Left kidney (tissue), 2 donors: ENCODE data around the gene RSPRY1. TPM values are rescaled to one million over a fixed set of nuclear protein-coding genes. Genes with fewer than 3 reads are reported as not detected.
A peak's percentile ranks its signal among the peaks of the same experiment; 100 is the strongest.

Experiments
- DNase-seq: peaks from one replicate; pipeline ENCODE4 v3.0.0-alpha.2; 2013
- polyA plus RNA-seq: library from polyadenylated mRNA; unstranded; fragments of 120-200 nt; gene quantifications from one replicate; pipeline ENCODE4 v1.2.1, GENCODE V29; 2013; ENCODE audit not compliant: insufficient read length

Gene RSPRY1
- polyA plus RNA-seq, 1 donor, result 51.7 TPM

DNA sequence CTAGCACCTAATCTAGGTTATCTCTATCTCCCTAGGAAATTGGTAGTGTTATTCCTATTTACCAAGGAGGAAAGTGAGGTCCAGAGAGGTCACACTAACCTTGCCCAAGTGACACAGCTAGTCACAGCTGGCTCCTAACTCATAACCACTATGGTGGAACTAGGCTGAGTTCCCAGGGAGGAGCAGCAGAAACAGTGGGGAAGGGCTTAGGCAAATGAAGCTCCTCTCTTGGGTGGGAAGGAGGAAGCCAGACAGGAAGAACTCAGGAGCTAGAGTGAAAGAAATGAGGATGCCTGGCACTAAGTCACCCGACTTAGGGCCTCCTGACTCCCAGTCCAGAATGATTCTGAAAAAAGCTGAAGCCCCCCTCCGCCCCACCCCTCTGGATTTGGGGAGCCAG is 34.8 kb upstream of the RSPRY1 start:
- DNase-seq, result no peak

DNA sequence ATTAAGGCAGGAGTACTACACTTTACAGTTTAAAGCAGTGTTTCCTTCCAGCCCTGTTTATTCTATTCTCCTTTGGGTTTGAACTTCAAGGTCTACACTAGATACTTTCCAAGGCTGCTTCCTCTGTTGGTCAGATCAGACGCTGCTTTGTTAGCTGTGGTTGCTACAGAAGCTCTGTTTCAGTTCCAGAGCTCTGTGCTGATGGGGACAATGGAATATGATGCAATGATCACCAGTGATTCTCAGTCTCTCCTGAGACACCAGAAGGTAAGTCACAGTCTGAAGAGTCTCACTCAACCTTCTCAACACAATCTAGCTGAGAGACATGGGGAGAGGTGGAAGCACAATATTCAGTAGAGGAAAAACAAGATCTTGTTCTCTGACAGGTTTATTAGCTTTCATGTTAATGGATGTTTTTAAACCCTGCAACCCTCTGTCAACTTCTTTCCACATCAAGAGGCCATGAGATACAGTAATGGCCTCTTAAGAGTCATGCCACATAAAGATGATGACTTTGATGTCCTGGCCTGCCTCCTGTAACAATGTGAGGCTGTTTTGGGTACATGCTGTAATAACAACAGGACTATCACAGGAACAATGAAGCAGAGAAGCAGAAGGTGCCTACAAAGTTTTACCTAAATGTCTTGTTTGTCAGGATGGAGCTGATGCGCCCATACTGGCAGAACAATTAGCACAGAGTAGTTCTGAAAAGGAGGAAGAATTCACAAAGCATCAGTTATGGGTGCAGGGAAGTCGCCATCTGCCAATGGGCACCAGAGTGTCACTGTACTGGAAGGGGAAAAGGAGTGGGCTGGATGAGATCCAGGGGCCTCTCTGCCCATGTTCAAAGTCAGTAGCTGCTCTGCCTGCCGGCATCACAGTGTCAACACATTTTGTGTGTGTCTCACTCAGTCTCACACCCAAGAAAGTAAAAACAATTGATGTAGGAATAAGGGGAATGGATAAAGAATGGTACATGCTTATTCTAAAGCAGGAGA is 33.7 kb upstream of the RSPRY1 start:
- no peak for DNase-seq

DNA sequence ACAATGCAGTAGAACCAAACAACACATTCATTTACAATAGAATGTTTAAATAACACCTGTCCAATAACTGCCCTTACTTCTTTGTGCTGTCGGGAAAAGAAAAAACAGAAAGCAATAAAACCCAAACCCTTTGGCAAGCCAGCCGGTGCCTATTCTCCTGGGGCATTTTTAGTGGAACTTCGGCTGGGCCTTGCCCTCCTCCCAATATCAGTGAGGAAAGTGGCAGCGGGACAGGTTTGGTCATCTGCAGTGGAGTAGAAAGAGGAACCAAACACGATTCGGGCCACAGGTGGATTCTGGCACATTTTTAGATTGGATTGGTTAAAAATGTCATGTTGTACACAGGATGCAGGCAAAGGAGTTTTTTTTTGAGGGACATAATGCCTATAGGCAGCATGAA is 32.3 kb upstream of the RSPRY1 start:
- DNase-seq, result no peak

DNA sequence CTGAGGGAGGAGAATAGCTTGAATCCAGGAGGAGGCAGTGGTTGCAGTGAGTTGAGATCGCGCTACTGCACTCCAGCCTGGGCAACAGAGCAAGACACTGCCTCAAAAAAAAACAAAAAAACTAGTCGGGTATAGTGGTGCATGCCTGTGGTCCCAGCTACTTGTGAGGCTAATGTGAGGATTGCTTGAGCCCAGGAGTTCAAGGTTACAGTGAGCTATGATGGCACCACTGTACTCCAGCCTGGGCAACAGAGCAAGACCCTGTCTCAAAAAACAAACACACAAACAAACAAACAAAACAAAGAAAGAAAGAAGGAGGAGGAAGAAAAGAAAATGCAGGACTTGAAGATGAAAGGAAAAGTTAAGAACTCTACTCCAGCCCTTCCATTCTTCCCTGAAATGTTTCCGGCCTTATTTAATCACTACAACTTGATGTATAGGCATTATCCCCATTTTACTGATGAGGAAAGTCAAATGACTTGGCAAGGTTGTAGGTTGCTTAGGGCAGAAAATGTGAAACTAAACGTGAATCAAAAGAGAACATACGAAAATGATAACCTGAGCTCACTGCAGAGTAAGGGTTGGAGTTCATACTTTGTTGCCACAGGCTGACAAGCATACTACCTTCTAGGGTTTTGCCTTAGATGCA is 30.3 kb upstream of the RSPRY1 start:
- no peak for DNase-seq

DNA sequence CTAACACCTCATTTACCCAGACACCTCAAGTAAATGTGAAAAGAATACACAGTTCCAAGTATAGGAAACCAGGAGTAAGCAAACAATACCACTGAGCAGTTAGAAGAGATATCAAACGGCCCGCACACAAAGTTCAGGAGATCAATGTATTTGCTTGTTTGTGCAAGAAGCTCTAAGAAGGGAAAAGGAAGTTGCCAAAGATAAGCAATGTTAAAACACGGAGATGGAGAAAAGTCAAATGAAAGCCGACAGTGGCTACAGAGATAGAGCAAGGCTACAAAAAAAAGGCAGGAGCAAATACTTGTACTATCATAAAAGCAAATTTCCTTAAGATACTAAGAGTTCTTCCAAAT is 29.8 kb upstream of the RSPRY1 start:
- no peak for DNase-seq

DNA sequence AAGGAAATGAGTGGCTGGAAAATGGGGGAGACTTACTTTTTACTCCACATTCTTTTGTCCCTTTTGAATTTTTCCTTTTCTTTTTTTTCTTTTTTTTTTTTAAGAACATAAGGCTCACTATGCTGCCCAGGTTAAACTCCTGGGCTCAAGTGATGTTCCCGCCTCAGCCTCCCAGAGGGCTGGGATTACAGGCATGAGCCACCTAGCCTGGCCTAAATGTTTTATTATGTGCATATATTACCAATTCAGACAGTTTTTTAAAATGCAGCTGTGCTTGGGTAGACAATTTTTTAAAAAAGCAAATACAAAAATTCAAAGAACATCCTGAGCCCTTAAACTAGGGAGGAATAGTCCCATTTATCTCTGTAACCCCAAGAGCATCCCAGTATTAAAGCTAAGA is 28.6 kb upstream of the RSPRY1 start:
- no peak for DNase-seq

DNA sequence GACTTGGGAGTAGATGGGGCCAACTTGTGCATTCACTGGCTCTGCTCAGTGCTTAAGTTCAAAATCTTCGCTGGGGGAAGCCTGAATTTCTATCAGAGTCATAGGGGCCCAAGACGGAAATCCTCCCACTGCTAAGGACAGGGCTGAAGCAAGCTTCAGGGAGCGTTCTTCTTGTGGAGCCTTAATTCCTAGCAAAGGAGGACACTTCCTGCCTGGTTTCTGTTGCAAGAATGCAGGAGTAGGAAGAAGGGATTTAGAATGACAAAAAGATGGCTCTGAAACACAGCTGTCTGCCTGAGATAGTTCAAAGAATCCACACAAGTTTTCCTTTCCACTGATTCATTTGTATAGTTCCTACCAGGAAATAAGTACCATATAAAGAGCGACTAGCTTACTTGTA is 26.7 kb upstream of the RSPRY1 start:
- no peak for DNase-seq

DNA sequence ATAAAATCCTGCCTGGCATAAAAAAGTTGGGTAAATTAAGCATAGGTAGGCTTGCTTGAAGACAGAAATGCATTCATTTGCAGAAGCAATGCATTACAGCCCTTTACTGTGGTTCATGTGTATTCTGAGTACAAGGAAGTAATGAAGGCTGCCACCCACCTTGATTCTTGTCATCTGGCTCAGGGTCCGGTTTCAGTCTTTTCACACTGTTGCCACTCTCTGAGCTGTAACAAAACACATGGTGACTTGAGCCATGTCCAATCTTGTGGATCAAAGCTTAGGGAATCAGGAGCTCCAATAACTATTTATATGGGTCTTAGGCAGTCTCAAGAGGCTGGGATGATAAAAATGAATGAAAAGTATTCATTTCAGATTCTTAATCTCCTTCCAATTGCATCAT is 22.3 kb upstream of the RSPRY1 start:
- DNase-seq, result no peak

DNA sequence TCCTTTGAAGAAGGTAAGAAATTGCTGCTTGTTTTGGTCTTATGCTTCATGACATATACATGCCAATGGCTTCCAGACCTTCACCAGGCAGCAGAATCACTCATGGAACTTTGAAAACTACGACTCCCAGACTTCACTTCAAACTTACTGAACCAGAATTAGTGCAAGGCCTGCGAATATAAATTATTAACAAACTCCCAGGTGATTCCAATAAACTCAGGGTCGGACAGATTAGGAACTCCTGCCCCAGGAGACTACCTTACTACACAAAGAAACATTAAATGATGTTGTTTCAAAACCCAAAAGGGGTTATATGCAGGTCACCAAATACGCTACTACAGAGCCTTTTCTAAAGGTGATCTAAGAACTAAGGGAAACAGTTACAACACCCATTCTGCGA is 20.6 kb upstream of the RSPRY1 start:
- no peak for DNase-seq

DNA sequence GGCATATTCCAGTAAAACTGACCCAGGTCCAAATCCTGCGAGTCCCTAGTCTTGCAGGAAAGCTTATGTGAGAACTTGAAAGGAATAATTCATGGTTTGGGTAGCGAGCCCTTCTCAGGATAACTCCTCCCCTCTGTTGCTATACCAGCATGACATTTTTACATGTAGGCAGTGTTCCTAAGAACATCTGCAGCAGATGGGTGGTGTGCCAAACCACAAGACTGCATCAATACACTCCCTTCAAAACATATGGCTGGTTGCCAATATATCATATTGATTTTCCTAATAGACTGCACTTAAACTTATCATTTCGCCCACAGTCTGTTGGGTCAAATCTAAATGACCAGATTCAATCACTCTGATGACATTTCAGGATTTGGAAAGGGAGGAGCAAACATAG is 20.2 kb upstream of the RSPRY1 start:
- no peak for DNase-seq

DNA sequence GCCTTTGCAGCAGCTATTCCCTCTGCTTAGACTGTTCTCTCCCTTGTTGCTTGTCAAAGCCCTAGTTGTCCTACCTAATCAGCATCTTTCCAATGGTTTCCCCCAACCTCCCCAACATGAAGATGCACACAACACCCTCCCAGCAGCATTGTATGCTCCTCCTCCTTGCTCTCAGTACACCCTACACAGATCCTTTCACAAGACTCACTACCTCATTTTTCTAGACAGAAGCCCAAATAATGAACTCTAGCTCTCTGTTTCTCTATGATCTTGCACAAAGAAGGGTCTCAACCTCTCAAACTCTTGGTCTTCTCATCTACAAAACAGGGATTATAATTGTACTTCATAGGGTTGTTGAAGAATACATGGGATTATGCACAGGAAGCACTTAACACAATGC is 19.7 kb upstream of the RSPRY1 start:
- DNase-seq, result no peak

DNA sequence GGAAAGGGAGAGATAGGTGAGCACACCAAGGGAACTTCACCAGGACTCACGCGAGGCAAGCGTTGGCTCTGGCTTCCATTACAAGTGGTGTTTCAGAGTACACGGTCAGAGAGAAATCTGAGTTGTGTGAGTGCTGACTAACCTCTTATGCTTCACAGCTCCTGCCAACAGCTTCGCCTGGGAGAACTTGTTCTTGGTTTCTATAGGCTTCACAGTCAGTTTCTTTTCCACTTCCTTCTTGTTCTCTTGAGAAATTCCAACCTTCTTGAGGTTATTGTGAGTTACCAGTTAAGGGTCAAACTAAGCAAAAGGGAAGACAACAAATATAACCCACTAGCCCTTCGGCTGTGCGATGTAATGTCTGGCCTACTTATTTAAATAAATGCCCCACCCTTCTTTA is 19.2 kb upstream of the RSPRY1 start:
- DNase-seq, result no peak

DNA sequence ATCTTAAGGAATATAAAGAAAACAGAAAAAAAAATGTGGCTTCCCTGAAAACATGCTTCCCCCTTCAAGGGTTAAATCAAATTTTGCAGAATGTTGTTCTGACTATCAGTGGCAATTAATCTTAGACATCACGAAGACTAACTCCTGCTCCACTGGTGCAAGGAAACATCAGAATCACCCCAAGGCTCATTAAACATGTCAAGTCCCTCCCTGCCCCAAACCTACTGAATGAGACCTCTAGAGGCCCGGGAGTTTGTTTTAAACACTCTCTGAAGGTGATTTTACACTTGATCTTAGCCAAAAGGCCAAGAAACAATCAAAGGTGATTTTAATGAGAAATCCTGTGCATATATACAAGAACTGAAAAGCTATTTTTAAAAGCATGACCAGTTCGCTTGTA is 18.6 kb upstream of the RSPRY1 start:
- peak; percentile 63 for DNase-seq

DNA sequence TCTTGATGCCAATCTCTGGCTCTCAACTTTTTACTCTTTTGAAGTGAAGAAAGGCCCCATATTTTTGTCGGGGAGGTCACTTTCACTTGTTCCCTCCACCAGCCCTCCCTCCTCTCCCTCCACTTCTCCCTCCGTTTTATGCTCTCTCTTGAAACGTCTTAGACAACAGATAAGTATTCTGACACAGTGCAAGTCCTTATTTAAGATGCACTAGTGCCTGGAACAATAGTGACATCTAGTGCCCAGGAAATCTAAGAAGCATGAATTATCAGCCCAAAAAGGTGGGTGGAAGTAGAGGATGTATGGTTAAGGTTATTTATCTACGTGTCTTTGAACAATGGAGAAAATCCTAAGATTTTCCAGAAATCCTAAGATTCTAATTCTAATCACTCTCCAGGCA is 18.2 kb upstream of the RSPRY1 start:
- peak; percentile 71 for DNase-seq

DNA sequence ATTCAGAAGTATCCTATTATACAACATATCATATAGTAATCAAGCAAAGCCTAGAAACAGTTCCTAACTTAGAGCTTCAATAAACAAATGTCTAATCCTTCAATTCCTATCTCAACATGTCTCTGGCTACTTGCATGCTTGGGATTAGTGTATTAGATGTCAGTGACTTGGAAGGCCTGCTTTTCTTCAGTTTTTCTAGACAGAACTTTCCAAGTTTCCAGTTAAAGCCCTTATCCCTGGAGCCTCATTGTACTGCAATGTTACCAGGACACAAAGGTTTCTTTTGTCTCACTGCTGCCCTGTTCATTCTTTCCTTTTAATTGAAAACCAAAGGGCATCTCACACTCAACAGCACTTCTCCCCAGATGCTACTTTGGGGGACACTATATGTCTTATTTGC is 16.8 kb upstream of the RSPRY1 start:
- DNase-seq, result no peak

DNA sequence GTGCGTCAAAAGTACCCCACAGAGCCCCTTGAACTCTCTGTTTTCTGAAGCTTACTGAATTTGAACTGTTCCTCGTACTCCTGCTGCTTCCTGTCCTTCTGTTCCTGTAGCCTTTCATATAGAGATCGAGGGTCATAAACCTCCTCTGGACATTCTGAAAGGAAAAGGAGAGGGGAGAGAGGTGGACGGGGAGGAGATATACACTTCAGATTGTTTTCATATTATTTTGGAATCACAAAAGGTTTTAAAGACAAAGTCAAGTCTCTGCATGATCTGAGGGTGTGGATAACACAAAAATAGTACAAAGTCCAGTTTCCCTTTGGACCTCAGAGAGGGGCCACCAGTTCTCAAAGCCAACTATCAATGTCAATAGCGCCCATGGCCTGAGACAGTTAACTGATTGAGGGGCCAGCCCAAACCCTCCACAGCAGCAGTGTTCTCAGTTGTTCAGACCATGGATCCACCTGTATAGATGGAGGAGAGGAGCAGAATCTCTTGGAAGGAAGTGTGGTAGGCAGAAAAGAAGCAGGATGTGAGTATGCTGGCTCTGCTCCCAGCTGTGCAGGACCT is 13.3 kb upstream of the RSPRY1 start:
- no peak for DNase-seq

DNA sequence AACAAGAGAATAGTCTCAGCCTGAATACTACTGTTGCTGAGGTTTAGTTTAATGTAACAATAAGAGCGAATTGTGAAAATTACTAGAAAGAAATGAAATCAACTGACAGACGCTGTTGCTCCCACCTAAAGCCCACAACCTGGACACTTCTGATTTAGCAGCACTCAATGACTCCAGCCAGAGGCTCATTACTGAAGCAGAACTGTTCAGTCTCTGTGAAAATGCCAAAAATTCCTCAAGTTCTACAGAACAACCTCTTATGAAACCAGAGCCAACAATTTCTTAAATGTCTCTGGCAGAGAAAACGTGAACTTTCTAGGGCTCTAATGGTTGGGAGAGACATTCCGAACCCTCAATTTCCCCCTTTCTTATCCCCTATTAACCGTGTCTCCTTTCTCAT is 10.2 kb upstream of the RSPRY1 start:
- no peak for DNase-seq

DNA sequence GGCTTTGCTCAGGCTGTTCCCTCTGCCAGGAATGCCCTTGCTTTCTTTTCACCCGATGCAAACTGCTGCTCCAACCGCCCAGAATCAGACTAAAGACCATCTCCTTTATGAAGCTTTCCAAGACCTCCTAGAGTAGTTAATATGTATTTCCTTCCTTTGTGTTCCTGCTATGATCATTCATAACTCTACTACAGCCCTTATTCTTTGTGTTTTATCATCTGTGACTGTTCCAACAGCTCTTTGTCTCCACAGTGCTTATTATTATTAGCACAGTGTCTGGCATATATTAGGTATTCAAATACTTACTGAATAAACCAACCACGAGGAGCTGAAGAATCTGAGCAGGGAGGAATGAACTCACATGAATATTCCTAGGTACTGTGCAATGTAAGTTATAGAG is 7.9 kb upstream of the RSPRY1 start:
- DNase-seq, result no peak

DNA sequence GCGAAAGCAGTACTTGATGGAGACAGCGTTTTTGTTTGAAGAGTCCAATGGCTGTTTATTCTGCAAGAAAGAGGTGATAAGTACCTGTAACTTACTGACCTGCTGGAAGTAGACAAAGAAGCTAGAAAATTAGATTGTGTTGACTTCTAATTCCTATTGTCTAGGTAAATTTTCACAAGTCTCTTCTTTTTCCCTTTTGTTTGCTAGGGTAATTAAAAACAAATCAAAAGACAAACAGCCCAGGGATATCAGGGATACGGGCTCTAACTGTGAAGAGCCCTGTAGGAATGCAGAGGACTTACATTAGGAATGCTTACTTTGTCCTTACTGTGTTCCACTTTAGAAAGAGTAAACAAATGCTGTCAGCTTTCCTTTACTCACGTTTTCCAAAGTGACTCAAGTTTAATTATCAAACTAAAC is 7.3 kb upstream of the RSPRY1 start:
- no peak for DNase-seq

DNA sequence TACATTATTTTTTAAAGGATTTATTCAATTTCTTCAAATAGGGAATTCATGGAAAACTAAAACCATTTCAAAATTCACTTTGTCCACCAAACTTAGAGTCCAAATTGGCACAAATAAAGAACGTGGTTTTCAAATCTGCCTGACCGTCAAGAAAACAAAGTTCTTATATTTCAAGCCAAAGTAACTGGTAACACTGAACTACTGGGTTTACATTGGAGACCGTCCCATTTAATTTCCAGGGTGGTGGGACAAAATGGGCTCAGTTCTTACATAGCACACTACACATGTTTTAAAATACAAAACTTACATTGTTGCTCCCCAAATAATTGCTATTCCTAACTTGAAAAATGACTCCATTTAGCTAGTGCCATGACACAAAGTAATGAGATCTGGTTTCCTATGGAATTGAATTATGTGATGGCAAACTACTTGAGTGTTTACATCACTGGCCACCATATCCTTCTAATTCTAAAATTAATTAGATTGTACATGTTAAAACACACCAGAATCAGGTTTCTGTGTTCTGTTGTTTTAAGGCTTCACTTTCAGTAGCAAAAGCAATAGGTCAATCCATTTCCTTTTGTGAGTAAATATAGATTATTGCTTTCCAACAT is 6.8 kb upstream of the RSPRY1 start:
- no peak for DNase-seq

DNA sequence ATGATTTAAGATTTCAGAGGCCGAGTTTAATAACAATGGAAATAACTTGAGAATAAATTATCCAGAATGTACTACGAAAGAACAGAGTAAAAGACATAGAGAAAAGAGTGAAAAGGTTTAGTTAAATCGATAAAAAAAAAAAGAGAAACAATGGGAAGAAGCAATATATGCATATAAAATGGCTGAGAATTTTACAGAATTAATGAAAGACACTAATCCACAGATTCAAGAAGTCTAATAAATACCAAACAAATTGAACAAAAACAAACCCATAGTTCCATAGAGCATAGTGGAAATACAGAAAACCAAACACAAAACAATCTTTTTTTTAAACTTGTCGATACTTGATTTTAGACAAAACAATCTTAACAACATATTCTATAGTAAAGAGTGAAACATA is 2.0 kb upstream of the RSPRY1 start:
- no peak for DNase-seq

DNA sequence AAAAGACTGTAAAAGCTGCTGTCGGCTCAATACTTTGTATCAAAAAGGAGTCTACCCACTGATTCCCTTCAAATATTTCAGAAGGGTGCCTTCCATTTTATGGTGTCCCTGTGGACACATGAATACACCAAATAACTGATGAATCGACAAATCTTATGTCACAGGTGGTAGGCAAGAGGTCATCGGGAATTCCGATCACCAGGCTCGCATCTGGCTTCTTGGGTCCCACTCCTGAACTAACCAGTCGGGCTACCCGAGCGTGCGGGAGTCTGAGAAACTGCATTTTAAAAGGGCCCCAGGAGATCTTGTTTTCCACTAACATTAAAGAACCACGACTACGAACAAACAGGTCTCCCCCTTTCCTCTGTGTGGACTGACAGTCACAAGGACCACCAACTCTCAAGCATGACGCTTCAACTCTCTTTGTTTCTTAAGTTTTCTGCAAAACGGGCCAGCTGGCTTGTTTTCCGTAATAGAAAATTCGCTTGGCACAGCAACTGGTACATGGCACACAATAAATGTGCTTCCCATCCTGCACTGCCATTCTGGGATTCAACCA is 1.2 kb upstream of the RSPRY1 start:
- DNase-seq, result no peak
